Activated naive CD4-positive, alpha-beta T cell (primary cell): ENCODE measurements around the gene MRPL46.
A peak's percentile ranks its signal among the peaks of the same experiment; 100 is the strongest.

Experiments
- DNase-seq, 4 experiments: peaks; one replicate each; lab custom pipeline; 2025; lab: John Stamatoyannopoulos, UW

MRPL46 gene

DNA sequence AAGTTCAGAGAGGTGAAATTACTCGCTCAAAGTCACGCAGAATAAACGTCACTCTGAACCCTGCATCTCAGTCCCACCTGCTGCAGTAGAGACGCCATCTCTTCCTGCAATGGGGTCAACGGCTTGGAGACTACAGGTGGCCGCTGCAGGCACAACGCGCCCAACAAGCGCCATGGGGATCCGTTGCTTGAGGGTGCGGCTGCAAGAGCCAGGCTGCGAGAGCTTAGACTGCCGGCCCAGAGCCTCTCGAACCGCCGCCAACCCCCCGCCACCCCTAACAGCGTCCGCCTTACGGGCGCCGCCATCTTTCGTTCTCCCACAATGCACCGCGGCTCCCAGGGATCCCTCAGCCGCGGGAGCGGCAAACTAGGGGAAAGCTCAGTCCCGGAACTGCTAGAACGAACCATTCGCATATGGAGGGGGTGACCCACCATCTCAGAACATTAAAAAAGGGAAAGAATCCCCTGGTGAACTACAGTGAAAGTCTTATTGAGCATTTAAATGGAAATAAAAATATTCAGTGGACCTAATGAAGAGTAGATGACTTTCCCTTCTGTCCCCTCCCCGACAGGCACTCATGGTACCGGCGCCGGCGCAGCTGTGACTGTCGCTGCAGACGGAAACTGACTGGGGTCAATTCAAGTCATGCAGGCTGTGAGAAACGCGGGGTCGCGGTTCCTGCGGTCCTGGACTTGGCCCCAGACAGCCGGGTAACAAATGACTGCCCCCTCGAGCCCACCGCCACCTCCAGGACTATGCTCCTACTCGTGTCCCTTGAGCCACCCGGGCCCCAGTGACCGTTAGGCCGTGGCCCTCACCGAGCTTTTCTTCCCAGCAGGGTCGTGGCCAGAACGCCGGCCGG, at the start of gene MRPL46, which contains the start of gene MRPS11:
TSS of gene MRPL46 (minus strand) at position 316 of the 862 bp plus-strand sequence. CDS start at position 305, 11 bp downstream.
TSS of gene MRPS11 (plus strand) at position 636 of the 862 bp plus-strand sequence. CDS start at position 646, 10 bp downstream.
- DNase-seq, result peak; percentile 62 to 85 (median 77)

DNA sequence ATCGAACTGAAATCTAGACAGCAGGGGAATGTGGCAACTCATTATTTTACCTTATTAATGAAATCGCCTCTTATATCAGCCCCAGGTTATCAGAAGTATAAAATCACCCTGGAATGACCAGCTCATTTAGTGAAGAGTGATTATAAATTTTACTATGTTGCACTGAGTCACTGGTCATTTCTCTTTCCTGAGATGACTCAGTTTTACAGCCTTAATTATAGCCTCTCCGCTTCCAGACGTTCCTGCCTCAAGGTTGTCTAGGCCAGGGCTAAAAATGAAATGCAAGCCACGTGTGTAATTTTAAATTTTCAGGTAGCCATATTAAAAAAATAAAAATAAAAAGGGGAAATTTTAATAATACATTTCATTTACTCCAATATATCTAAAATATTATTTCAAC, 46.0 kb upstream of the MRPL46 start:
- no peak for DNase-seq

DNA sequence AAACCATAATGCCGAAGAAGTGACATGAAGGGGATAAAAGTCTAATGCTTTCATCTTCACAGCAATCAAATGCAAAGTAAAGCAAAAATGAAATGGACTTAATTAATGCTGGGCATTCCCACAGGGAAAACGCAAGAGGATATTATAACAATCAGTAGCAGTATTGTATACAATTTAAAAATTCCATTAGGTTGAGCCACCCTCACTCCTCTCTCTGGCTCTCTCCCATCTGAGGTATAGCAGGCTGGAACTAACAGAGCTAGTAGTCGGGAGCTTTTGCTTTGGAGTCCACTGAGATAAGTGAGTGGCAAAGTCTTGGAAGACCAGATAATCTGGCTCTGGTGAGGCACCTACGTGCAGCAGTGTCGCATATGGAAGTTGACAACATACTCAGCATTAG, 45.4 kb upstream of the MRPL46 start:
- DNase-seq, result no peak

DNA sequence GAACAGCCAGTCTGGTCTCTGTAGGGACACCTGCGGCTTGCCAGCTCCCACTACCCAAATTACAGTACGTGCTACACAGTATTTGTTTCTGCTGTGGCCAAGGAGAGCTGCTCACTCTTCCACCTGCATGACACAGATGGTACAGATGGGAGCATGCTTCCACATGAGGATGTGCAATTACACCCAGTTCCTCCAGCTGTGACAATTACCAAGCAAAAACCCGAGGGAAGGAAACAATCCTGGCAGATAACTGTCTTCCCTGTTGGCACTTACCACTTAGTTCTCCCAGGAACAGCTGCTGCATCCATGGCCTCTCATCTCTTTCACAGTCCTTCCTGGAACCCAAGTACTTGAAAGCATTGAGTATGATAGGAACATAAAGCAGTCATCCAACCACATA, 44.9 kb upstream of the MRPL46 start:
- DNase-seq, result no peak

DNA sequence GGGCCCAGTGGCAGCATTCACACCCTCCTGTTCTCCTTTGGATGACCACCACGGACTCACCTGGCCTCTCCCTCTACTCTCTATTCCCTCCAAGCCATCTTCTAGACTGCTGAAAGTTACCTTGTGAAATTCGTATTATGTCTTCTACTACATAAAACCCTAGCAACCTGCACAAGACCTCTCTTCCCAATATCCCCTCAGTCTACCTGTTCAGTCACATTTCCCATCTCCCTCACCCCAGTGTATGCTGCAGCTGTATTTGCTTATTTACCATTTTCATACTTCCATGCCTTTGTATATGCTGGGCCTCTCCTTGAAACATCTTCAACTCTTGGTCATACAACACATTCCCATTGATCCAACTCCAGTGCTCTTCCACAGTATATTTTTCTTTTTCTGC, 44.0 kb upstream of the MRPL46 start:
- no peak for DNase-seq

DNA sequence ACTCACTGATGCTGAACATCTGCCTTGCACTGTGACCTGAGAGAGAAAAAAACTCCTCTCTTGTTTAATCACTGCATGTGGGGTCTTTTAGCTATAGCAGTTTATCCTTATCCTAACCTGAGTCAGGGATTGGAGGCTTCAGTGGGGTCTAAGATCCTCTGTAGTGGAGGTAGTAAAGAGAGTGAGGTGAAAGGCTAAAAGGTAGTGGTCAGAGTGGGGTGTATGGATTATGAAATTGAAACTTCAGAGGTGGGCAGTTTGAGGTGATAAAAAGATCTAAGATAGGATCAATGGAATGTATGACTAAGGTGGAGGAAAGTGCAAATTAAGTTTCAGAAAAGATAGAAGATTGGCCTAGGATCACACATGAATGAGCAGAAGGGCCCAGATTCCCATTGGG, 42.8 kb upstream of the MRPL46 start:
- no peak for DNase-seq

DNA sequence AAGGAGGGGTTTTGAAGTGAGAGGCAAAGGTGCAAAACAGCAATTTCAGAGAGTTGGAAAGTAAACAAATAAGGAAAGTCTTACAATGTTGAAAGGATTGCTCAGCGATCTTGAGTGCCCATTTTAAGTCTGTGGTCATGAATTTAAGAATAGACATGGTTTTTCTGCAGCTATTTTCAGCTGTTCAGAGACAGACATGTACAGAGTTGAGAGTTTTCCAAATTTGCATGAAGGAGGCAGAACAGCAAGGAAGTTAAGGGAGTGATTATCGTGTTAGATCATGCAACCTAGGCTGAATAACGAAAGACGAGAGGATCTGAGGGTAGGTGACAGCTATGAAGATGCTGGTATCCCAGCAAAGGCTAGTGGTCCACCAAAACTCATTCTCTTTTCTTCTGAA, 42.1 kb upstream of the MRPL46 start:
- no peak for DNase-seq

DNA sequence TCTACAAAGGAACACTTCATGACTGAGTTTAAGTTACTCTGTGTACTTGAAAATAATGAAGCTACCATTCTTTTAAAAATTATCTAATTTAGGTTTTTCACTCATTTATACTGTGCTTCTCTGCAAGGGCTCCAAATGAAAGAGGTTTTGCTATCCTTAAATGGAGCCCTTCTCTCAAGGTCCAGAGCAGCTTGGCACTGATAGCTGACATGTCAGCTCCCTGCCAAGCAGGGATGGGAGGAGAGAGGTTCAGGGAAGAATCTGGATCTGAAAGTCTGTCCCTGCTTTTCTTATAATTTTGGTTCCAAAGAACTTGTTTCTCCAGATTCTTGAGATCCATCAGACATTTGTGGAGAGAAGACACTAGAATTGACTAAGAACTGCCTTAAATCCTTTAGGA, 39.4 kb upstream of the MRPL46 start:
- DNase-seq, result no peak

DNA sequence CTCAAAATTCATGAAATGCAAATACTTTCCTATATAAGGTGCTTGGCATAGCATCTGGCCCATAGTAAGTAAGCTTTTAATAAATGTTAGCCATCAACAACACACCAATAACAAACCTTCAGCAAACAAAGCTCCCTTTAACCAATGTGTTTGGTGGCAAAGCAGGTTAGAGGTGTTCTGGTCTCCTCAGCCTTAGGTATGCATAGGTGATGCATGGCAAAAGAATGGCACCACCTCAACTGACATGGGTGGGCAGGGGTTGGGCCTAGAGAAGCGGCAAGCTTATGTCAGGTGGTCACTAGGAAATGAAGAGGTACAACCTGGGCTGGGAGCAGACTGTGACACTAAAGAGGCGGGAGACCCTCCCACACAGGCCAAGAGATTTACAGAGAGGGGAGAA, 38.5 kb upstream of the MRPL46 start:
- DNase-seq, result no peak

DNA sequence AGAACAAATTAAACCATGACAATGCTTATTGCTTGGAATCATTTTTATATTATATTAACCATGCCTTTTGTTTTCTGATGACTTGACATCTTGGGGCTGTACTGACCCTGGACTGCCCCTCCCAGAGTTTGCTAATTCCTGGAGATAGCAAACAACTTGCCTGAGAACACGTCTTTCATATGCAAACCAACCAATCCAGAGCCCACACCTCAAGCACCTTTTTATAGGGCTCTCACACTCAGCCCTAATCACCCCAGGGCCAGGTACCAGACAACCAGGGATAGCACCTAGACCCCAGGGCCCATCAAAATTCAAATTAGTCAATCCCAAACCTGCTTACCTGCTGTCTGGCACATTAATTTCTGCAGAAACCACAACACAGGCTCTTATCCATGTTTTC, 37.3 kb upstream of the MRPL46 start:
- no peak for DNase-seq

DNA sequence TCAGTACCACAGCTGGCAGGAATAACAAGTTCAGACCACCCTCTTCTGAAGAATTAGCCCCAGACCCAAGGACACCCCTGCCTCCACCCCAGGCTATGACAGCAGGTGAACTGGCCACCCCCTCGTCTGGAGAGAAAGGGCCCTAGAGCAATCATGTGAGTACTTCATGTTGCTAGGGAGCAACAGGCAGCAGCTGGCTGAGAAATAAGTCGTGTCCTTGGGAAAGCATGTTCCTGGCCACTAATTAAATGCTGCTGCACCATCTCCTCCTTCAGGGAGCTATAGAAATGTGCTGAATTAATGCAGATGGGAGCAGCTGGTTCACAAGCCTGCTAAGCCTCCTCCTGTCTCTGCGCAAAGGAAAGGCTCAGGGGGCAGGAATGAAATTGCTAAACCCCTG, 31.8 kb upstream of the MRPL46 start:
- no peak for DNase-seq

DNA sequence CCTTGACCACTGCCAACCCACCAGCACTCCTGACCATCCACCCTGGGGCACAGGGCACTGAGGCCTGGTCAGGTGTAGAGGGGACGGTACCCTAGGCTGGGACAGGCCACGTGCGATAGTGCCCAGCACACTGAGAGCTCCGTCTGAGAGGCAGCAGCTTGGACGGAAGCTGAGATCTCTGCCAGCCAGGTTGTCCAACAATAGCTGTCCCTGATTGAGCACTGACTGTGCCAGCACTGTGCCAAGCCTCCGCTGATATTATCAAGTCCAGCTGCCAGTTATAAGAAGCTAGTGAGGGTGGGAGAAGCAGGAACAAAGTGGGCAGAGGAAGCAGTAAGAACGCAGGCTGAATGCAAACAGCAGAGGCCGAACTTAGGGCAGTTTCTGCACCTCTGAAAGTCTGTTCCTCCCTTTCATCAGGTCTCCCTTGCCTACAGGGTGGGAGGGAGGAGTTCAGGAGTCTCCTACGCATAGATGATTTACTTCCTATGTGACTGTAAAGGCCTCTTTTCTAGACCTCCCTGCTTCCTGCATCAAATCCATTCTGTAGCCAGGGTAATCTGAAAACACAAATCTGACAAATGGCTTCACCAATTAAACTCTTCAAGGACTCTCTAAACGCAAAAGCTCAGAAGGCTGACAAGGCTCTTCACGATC, 30.0 kb upstream of the MRPL46 start:
- DNase-seq, result no peak

DNA sequence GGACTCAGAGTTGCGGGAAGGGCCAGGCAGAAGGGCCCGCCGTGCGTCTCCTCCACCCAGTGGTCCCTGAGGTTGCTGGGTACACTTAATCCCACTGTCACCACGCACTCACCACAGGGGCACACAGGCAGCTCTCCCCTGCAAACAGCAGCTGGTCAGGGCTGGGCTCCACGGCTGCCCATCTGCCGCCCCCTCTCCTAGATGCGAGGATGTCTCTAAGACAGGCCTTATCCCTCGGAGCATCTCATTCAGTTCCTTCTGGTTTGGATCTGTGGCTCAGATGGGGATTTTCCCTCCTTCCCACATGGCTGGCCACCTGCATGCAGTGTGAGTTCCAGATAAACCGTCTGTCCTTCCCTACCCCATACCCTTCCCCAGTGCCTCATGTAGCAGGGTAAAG, 26.7 kb upstream of the MRPL46 start:
- no peak for DNase-seq

DNA sequence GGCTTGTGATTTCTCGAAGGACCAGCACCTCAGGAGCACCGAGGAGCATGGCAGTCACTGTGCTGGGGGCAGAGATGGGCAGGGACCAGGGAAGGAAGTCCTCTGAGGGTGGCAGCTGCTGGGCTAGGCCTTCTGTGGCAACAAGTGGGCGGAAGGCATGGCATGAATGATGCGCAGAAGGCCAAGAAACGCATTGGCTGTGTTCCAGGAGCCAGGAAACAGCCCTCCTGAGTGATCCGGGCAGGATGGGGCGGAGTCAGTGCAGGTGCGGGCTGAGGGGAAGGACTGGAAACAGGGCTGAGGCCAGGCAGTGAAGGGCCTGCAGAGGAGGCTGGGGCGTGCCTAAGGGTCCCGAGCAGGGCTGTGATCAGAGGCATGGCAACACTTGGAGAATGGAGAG, 24.0 kb upstream of the MRPL46 start:
- no peak for DNase-seq

DNA sequence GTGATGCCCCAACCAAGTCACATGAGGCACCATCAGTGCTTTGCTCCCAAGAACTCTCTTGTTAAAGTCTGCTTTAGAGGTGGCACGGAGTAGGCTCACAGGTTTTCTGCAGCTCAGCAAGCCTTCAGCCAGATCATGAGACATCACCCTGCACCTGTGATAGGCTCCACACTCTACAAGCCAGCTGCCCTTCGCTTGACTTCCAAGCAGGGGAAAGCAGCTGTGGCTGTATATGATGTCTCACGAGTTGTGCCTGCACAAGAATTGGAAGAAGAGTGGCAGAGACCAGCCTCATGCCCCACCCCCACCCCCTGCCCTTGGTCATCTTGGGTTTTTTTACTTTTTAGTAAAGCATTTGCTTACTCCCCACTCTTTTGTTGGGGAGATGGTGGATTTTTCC, 22.8 kb upstream of the MRPL46 start:
- DNase-seq, result no peak

DNA sequence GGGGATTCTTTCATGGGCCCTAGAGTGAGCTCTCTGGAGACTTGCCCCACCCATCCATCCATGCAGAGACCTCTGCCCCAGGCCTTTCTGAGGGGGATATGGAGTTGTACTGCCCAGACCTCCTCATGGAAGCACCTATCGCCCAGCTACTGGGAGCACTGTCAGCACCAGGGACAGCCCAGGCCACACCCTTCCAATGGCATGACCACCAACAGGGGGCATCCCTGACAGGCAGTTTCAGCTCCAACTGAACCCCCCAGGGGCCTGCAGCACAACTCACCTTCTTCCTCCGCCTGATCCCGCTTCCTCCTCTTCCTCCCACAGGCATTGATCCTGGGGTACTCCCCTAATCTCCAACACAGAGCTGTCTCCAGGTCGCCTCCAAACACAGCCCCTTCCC, 22.1 kb upstream of the MRPL46 start:
- DNase-seq, result no peak

DNA sequence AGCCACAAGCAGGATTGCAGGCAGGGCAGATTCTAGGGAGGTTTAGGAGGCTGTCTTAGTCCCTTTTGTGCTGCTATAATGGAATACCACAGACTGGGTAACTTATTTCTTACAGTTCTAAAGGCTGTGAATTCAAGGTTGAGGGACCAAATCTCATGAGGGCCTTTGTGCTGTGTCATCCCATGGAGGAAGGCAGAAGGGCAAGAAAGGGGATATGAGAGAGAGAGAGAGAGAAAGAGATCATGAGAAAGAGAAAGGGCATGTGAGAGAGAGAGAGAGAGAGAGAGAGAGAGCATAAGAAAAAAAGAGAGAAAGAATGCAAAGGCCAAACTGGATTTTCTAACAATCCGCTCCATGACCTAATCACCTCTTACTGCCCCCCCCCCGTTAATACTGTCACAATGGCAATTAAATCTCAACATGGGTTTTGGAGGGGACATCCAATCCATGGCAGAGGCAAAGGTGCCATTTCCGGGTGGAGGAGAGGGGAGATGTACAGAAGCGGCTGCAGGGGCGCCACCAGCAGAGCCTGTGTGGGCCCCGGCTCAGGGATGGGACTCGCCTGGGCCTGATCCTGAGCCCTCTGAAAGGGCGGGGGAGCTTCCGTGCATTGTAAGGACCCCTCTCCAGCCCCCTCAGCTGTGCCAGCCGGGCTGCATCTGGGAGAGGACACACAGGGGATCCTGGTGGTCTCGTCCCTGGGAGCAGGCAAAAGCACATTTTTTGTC, 20.8 kb upstream of the MRPL46 start:
- no peak for DNase-seq

DNA sequence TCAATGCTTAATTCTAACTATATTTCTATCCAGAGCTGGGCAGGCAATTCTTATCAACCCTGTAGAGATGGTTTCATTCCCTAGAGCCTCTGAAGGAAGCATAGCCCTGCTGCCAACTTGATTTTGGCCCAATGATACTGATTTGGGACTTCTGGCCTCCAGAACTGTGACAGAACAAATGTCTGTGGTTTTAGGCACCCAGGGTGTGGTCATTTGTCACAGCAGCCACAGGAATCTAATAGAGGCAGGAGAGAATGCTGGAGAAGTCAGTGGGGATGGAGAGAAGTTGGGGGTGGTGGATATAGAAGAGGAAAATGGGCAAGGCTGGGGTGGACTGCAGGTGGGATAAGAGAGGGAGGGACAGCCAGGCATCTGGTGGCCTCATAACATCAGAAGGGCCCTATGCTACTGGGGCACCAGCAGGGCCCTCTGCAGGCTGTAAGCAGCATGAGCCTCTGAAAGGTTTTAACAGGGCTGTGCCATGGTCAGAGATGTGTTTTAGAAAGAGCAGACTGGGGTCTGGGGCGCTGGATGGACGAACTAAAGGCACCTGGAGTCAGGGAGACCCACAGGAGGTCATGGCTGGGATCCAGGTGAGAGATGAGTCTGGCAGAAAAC, 20.1 kb upstream of the MRPL46 start:
- no peak for DNase-seq

DNA sequence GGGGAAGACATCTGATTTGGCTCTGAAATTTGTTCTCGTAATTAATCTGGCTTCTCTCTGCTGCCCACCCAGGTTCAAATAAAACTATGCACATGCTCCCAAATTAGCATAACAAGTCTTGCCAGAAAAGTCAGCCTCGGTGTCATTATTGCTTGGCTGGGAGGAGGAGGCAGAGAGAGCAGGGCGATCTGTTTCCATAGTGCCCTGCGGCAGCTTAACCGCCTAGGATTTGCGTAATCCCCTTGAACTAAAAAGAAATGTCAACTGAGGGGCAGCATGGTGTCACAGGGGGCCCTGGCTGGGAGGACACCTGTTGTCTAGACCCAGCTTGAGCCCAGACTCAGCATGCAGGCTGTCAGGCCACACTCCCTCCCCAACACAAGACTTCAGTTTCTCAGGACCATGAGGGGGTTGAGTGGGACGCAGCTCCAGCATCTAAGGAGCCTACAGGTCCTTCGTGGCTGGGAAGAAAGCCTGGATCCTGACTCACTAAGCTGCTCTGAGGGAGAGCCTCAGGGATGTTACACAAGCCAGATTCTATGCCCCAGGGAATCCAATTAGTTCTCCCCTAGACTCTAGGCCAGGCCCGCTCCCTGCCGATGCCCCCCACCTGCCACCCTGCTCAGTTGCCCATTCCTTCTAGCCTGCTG, 17.6 kb upstream of the MRPL46 start:
- no peak for DNase-seq

DNA sequence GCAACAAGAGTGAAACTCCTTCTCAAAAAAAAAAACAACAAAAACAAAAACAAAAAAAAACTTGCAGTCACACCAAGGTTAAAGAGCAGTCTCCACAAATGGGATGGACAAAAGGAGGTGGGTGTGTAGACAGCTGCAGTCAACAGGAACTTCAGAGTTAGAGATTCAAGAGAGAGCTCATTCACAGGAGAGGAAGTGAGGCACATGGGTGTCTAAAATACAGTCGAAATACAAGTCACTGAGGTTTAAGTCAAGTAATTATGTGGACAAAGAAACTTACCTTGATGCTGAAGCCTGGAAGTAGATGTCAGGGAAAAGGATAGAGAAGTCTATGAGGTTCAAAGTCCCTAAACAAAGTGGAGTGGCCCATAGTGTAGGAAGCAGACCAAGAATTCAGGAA, 15.1 kb upstream of the MRPL46 start:
- no peak for DNase-seq

DNA sequence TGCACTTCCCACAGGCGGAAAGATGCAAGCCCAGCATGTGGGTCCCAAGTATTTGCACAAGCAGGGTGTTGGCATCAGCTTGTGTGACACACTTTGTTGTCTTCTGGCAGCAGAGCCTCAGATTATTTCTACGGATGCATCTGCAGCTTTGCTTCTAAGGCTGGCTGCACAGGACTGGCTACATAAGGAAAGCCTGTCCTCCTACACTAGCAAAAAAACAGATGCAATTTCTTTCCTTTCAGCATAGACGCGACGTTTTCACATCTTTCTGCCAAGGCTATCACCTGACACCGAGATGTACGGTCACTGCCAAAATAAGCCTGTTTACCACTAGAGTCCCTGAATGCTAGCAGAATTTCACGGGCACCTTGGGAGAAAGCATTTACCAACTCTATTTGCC, 13.8 kb upstream of the MRPL46 start:
- no peak for DNase-seq

DNA sequence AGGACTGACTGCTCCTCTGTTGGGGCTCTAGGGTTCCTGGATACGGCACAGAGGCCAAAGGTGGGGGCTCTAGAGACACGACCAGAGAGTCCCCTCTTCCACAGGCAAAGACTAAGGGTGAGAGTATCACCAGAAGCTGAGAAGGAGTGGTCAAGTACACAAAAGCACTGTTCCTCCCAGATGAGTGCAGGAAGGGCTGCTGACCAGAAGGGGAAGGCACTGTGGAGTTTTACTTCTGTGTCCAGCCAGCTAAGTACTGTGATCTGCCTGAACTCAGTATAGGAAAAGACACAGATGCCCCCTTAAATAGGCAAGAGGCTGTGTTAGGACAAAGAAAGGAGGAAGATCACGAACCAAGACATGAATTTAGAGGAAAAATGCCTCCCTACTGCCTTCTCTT, 12.0 kb upstream of the MRPL46 start:
- DNase-seq, result no peak
